SK-N-SH treated with all-trans-retinoic acid at 6 μM for 48 hours (cell line): Measurements from ENCODE around the gene HSF2.

ENCODE experiments used
- ATAC-seq: fragments of 200-7000 bp; cut with Tn5 transposase; 3 replicates; pipeline ENCODE4 v1.9.1; 2020; ENCODE audit warnings: mild to moderate bottlenecking, moderate library complexity
- BACH2 ChIP-seq: fragments of 250-450 bp; sonication (Bioruptor Pico); IDR thresholded peaks from 2 replicates; pipeline ENCODE4 v1.9.0; 2021; ENCODE audit warnings: mild to moderate bottlenecking, borderline replicate concordance
- CREB5 ChIP-seq: fragments of 250-450 bp; sonication (Bioruptor Pico); IDR thresholded peaks from 2 replicates; pipeline ENCODE4 v1.5.1; 2020; ENCODE audit warnings: low read depth, mild to moderate bottlenecking, moderate library complexity
- CSDC2 ChIP-seq: fragments of 250-450 bp; sonication (Bioruptor Pico); IDR thresholded peaks from 2 replicates; pipeline ENCODE4 v1.5.0; 2020; ENCODE audit warnings: mild to moderate bottlenecking, moderate library complexity
- CSRNP3 ChIP-seq: fragments of 250-450 bp; sonication (Bioruptor Pico); IDR thresholded peaks from 2 replicates; pipeline ENCODE4 v1.5.1; 2021; ENCODE audit warnings: mild to moderate bottlenecking, moderate library complexity
- ESRRG ChIP-seq: fragments of 250-450 bp; sonication (Bioruptor Pico); IDR thresholded peaks from 2 replicates; pipeline ENCODE4 v1.6.1; 2021; ENCODE audit warnings: mild to moderate bottlenecking
- GLIS3 ChIP-seq: fragments of 250-450 bp; sonication (Bioruptor Pico); IDR thresholded peaks from 2 replicates; pipeline ENCODE4 v1.5.0; 2020; ENCODE audit warnings: mild to moderate bottlenecking, moderate library complexity
- ISL1 ChIP-seq: fragments of 250-450 bp; sonication (Bioruptor Pico); IDR thresholded peaks from 2 replicates; pipeline ENCODE4 v2.1.2; 2022; ENCODE audit warnings: mild to moderate bottlenecking, moderate library complexity
- OSR1 ChIP-seq: fragments of 250-450 bp; sonication (Bioruptor Pico); IDR thresholded peaks from 2 replicates; pipeline ENCODE4 v1.8.0; 2022; ENCODE audit warnings: moderate library complexity, mild to moderate bottlenecking, inconsistent platforms
- POU6F1 ChIP-seq: fragments of 250-450 bp; sonication (Bioruptor Pico); IDR thresholded peaks from 2 replicates; pipeline ENCODE4 v1.8.0; 2021; ENCODE audit warnings: low read depth, mild to moderate bottlenecking, moderate library complexity, borderline replicate concordance
- PPARA ChIP-seq: fragments of 250-450 bp; sonication (Bioruptor Pico); IDR thresholded peaks from 2 replicates; pipeline ENCODE4 v1.5.0; 2020; ENCODE audit warnings: mild to moderate bottlenecking, borderline replicate concordance
- RARB ChIP-seq: fragments of 250-450 bp; sonication (Bioruptor Pico); IDR thresholded peaks from 2 replicates; pipeline ENCODE4 v1.8.0; 2021; ENCODE audit warnings: mild to moderate bottlenecking, moderate library complexity
- SNAI2 ChIP-seq: fragments of 250-450 bp; sonication (Bioruptor Pico); IDR thresholded peaks from 2 replicates; pipeline ENCODE4 v1.5.0; 2020; ENCODE audit warnings: mild to moderate bottlenecking, moderate library complexity
- TCF4 ChIP-seq: fragments of 250-450 bp; sonication (Bioruptor Pico); IDR thresholded peaks from 2 replicates; pipeline ENCODE4 v1.8.0; 2021; ENCODE audit warnings: mild to moderate bottlenecking, moderate library complexity, borderline replicate concordance
- TOX ChIP-seq: fragments of 250-450 bp; sonication (Bioruptor Pico); IDR thresholded peaks from 2 replicates; pipeline ENCODE4 v1.8.0; 2021; ENCODE audit warnings: mild to moderate bottlenecking, moderate library complexity, borderline replicate concordance
- TSHZ2 ChIP-seq: fragments of 250-450 bp; sonication (Bioruptor Pico); IDR thresholded peaks from 2 replicates; pipeline ENCODE4 v1.5.0; 2020; ENCODE audit warnings: mild to moderate bottlenecking, moderate library complexity
- ZC3H10 ChIP-seq: fragments of 250-450 bp; sonication (Bioruptor Pico); IDR thresholded peaks from 2 replicates; pipeline ENCODE4 v1.5.1; 2021; ENCODE audit warnings: mild to moderate bottlenecking, moderate library complexity
- ZFP3 ChIP-seq: fragments of 250-450 bp; sonication (Bioruptor Pico); IDR thresholded peaks from 2 replicates; pipeline ENCODE4 v1.5.0; 2020; ENCODE audit warnings: mild to moderate bottlenecking, moderate library complexity
- ZFP30 ChIP-seq: fragments of 450-650 bp; formaldehyde crosslinking; IDR thresholded peaks from 2 replicates; pipeline ENCODE4 v1.5.0; 2022; ENCODE audit warnings: mild to moderate bottlenecking, moderate library complexity
- ZNF565 ChIP-seq: fragments of 450-650 bp; formaldehyde crosslinking; conservative IDR thresholded peaks from 2 replicates; pipeline ENCODE4 v1.5.0; 2020; ENCODE audit warnings: low read depth, mild to moderate bottlenecking, moderate library complexity
- ZNF70 ChIP-seq: fragments of 450-650 bp; formaldehyde crosslinking; IDR thresholded peaks from 2 replicates; pipeline ENCODE4 v1.5.0; 2020; ENCODE audit warnings: mild to moderate bottlenecking, moderate library complexity
- ZNF8 ChIP-seq: fragments of 450-650 bp; formaldehyde crosslinking; IDR thresholded peaks from 2 replicates; pipeline ENCODE4 v1.5.0; 2020; ENCODE audit warnings: mild to moderate bottlenecking, moderate library complexity

HSF2 gene

DNA sequence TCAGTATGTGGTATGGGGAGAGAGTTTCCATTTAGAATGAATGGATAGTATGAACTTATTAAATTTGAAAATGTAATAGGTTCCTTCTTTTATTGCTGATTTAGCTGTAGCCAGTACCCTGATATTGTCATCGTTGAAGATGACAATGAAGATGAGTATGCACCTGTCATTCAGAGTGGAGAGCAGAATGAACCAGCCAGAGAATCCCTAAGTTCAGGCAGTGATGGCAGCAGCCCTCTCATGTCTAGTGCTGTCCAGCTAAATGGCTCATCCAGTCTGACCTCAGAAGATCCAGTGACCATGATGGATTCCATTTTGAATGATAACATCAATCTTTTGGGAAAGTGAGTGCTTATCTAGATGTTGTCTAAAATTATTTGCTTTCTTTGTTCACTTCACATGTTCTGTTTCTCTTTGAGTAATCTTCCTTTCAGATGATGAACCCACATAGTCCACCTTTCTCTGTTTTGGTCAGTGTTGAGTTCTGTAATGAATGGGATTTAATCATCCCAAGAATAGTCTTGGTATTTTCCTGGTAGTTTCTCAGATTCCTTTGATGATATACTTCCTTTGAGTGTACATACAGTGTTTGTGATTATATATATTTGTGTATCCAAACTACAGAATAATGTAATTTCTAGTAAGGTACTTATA, 23.3 kb downstream of the HSF2 start:
- no peak for TF ChIP-seq TCF4 (CRISPR knock-in tag)
- no peak for TF ChIP-seq ZFP30 (CRISPR knock-in tag)
- no peak for TF ChIP-seq BACH2 (CRISPR knock-in tag)
- TF ChIP-seq PPARA (CRISPR knock-in tag) = no peak
- no peak for TF ChIP-seq CSDC2
- TF ChIP-seq ESRRG (CRISPR knock-in tag) = no peak
- ATAC-seq = no peak

GRCh38 chr6:122423734-122424133, 24.3 kb downstream of the HSF2 start:
- TF ChIP-seq ZFP3 (CRISPR knock-in tag) (no peak), OSR1 (CRISPR knock-in tag) (no peak)
- no peak for ATAC-seq

DNA sequence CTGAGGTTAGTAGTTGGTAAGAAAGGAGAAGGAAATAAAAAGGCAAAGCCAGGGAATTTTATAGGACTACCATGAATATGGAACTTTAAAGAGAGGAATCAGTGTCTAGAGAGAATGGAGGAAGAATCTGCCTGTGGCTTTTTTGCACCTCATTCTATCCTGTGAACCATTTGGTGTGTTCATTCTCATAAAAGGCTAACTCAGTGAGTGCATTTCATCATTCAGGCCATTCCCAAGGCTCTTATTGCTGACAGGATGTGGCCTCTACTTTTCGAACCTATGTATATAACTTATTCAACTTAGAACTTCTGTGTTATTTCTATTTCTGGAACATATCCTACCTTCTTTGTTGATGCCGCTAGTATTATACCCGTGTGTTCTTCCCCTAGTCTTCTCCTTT, 27.1 kb downstream of the HSF2 start:
- no peak for ATAC-seq
- TF ChIP-seq RARB (CRISPR knock-in tag) = no peak
- no peak for TF ChIP-seq ZFP3 (CRISPR knock-in tag)
- TF ChIP-seq ZC3H10 (CRISPR knock-in tag) = no peak
- TF ChIP-seq BACH2 (CRISPR knock-in tag) = no peak
- no peak for TF ChIP-seq SNAI2 (CRISPR knock-in tag)
- TF ChIP-seq TCF4 (CRISPR knock-in tag) = no peak
- no peak for TF ChIP-seq ESRRG (CRISPR knock-in tag)
- TF ChIP-seq ZNF70 (CRISPR knock-in tag) = no peak

DNA sequence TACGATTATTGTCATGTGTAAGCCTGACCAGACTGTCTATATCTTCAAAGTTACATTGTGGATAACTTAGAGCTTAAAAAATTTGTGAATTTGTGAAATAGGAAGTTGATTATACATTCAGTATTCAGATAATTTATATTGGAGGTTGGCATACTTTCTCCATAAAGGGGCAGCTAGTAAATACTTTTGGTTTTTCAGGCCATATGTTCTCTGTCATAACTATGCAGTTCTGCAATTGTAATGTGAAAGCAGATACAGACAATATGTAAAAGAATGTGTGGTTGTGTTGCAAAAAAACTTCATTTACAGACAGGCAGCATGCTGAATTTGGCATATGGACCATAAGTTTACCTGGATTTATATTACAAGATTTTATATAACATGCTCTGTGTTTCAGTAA, 29.3 kb downstream of the HSF2 start:
- ATAC-seq = no peak
- no peak for TF ChIP-seq CSRNP3
- no peak for TF ChIP-seq ZFP3 (CRISPR knock-in tag)
- TF ChIP-seq POU6F1 (CRISPR knock-in tag) = no peak
- no peak for TF ChIP-seq ESRRG (CRISPR knock-in tag)
- TF ChIP-seq TSHZ2 (CRISPR knock-in tag) = no peak
- TF ChIP-seq PPARA (CRISPR knock-in tag) = no peak
- TF ChIP-seq ZNF70 (CRISPR knock-in tag) = no peak
- no peak for TF ChIP-seq TCF4 (CRISPR knock-in tag)

GRCh38 chr6:122429323-122429722, 29.9 kb downstream of the HSF2 start:
- ATAC-seq = no peak
- TF ChIP-seq RARB (CRISPR knock-in tag) (no peak), PPARA (CRISPR knock-in tag) (no peak), ZC3H10 (CRISPR knock-in tag) (no peak), TCF4 (CRISPR knock-in tag) (no peak), ZNF8 (CRISPR knock-in tag) (no peak), CSDC2 (no peak), GLIS3 (CRISPR knock-in tag) (no peak), TSHZ2 (CRISPR knock-in tag) (no peak), ZNF565 (CRISPR knock-in tag) (no peak), ZFP3 (CRISPR knock-in tag) (no peak), ISL1 (CRISPR knock-in tag) (no peak), SNAI2 (CRISPR knock-in tag) (no peak), TOX (CRISPR knock-in tag) (no peak), ZFP30 (CRISPR knock-in tag) (no peak), CREB5 (CRISPR knock-in tag) (no peak), POU6F1 (CRISPR knock-in tag) (no peak)
